GM12874 (cell line): ENCODE data around the gene MYEOV.

Experiments used
- TF ChIP-seq, protein P1 (sequence below): IDR thresholded peaks from 2 replicates; pipeline ENCODE4 v1.5.1; 2011; ENCODE audit warnings: low read depth, mild to moderate bottlenecking, control low read depth, low read length, moderate library complexity; ENCODE audit not compliant: insufficient read depth

The MYEOV gene

DNA sequence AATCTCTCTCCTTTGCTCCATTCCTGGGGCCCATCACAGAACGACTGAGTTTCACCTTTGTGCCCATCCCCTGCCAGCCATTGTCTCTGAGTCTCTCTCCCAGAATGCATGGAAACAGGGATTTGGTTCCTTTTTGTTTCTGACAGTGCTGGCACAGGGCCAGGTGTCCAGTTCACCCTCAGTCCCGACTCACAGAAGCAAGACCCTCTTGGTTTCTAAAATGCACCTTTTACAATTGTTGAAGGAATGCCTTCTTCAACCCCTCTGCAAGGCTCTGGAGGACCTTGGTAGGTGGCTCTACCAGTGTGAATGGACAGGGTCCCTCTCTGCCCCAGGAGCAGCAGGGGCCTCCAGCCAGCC lies 5.1 kb upstream of the MYEOV start:
- TF ChIP-seq, protein P1, sequence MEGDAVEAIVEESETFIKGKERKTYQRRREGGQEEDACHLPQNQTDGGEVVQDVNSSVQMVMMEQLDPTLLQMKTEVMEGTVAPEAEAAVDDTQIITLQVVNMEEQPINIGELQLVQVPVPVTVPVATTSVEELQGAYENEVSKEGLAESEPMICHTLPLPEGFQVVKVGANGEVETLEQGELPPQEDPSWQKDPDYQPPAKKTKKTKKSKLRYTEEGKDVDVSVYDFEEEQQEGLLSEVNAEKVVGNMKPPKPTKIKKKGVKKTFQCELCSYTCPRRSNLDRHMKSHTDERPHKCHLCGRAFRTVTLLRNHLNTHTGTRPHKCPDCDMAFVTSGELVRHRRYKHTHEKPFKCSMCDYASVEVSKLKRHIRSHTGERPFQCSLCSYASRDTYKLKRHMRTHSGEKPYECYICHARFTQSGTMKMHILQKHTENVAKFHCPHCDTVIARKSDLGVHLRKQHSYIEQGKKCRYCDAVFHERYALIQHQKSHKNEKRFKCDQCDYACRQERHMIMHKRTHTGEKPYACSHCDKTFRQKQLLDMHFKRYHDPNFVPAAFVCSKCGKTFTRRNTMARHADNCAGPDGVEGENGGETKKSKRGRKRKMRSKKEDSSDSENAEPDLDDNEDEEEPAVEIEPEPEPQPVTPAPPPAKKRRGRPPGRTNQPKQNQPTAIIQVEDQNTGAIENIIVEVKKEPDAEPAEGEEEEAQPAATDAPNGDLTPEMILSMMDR: no peak

DNA sequence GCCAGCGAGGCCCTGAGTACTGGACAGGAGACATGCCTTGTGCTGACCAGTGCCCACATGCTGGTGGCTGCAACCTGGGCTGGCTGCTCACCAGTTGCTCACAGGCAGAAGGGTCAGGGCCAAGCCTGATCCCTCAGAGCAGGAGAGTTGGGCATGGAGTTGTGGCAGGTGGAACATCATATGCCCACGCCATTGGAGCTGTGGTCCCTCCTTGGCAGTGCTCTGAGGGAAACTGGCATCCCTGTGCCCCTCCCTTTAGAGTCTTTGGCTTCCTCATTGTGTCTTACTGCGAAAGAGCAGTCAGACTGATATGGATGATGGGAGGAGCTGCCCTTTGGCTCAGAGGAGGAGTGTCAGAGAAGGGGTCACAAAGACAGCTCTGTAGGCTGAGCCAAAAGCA lies 3.1 kb upstream of the MYEOV start:
- TF ChIP-seq, protein P1: no peak

DNA sequence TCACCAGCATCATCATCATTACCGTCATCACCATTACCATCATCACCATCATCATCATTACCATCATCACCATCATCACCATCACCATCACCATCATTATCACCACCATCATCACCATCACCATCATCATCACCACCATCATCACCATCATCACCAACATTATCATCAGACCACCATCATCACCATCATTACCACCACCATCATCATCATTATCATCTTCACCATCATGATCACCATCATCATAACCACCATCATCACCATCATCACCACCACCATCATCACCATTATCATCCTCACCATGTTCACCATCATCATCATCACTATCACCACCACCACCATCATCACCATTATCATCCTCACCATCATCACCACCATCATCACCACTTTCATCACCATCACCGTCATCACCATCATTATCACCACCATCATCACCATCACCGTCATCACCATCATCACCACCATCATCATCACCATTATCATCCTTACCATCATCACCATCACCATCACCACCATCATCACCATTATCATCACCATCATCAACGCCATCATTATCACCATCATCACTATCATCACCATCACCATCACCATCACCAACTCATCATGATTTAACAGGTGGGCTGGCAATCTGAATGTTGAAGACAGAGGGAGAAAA lies 2.4 kb upstream of the MYEOV start:
- TF ChIP-seq, protein P1: no peak

DNA sequence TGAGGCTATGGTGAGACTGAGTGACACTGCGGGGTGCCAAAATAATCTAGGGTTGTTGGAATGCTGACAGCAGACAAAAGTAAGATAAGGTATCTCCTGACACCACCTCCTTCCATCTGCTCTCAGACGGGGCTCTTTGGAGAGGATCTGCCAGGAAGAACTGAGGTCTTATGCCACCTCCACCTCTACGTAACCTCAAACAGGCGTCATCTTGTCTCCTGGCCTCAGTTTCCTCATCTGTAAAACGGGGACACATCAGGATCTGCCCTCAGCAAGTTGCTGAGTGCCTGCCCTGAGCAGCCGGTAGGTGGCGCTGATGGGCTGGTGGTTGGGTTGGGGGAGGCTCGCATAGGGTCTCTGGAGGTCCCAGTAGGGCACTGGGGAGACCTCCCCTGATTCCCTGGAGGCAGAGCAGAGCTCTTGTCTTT lies 1.7 kb upstream of the MYEOV start:
- TF ChIP-seq, protein P1: peak; percentile 92

DNA sequence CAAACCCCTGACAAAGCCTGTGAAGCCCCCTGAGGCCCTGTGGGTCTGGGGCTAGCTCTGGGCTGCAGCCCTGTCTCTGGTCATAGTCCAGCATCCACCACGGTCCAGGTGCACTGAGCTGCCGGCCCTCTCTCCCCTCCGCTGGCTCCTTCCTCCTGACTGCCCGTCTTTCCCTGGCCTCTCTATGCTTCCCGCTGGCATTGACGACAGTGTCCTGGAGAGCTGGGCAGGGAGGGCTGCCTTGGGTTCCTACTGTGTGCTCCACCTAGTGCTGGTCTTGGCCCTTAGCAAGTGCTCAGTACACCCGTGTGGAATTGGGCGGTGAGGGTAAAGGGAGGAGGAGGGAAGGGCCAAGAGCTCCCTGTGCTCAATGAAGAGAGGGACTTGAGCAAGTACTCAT lies 868 bp upstream of the MYEOV start:
- TF ChIP-seq, protein P1: no peak

DNA sequence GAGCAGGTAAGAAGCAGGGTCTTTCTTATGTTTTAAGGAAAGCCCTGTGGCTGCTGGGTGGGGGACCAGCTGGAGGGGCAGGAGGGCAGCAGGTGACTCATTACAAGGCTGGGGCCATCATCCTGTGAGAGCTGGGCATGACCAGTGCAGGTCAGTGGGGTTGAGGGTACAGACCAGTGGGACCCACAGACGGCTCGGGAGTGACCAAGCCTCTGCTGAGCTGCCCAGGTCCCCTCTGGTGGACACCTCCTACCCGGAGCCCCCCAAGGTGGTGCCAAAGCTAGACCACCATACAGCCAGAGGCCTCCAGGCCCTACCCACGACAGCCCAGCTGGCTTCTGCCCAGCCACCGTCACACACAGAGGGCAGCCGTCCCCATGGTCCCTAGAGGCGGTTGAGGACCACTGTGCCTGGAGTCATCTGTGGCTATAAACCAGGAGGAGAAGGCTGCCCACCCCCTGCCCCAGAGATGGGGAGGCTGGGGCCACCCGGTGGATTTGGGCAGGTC lies 670 bp downstream of the MYEOV start:
- TF ChIP-seq, protein P1: no peak

DNA sequence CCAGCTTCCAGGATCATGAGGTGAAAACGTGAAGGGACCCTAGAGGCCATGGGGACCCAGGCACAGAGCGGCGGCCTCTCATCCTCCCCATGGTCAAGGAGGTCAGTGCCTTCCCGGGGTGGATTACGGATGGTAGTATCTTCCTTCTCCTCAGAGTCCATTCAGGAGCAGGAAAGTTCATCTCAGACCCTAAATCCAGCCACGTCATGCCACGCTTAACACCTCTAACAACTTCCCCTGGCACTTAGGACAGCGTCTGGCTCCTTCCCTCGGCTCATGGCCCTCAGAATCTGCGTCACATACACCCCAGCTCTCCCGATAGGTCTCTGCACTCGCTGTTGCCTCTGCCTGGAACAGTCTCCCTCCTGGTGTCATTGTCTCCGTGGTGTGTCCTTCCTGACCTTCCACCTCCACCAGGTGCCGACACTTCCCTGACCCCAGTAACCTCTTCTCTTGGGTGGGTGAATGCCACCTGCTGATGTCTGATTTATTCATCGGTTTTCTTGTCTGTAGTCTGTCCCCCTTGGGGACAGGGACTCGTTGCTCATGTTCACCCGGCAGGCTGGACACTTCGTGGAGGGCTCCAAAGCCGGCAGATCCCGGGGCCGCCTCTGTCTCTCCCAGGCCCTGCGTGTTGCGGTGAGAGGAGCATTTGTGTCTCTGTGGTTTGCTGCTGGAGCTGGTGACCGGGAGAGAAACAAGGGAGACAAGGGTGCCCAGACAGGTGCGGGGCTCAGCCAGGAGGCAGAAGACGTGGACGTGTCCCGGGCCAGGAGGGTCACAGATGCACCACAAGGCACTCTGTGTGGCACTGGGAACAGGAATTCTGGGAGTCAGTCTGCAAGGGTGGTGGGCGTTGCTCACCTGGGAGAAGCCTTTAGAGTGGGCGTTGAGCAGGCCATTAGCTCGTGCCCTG lies 1.4 kb downstream of the MYEOV start:
- TF ChIP-seq, protein P1: no peak
